ENCODE measurements around the gene CDX1.

Gene CDX1

GRCh38 chr5:150130493-150130922 lies 36.1 kb upstream of the CDX1 start:
- H3K27me3 ChIP-seq (ENCODE audit: control insufficient read depth in 2 of 2, insufficient read depth in 2 of 2, low read length in 2 of 2), result no peaks in the 10 kb centered on the region
- H3K4me3 ChIP-seq (ENCODE audit: low read length in 2 of 2), result no peak overlapping the region
- peaks cover 17 to 19% of the 10 kb centered on the region in 2 donors for H3K4me1 ChIP-seq (ENCODE audit: control insufficient read depth in 2 of 2, insufficient read depth in 2 of 2, low read length in 2 of 2)
- no peak overlapping the region for H3K27ac ChIP-seq (ENCODE audit: low read depth in 2 of 2, low read length in 2 of 2)
- peaks cover 0 to 6% of the 10 kb centered on the region in 2 donors for H3K36me3 ChIP-seq (ENCODE audit: control insufficient read depth in 2 of 2, insufficient read depth in 2 of 2, low read length in 2 of 2)
- no peaks in the 10 kb centered on the region for H3K9me3 ChIP-seq (ENCODE audit: control insufficient read depth in 2 of 2, low read length in 2 of 2)
- H3K9ac ChIP-seq (ENCODE audit: low read depth in 1 of 2, low read length in 2 of 2), result no peak overlapping the region

GRCh38 chr5:150131461-150131860 lies 35.1 kb upstream of the CDX1 start:
- H3K4me1 ChIP-seq (ENCODE audit: control insufficient read depth in 2 of 2, insufficient read depth in 2 of 2, low read length in 2 of 2), result peaks cover 17 to 19% of the 10 kb centered on the region in 2 donors
- H3K27ac ChIP-seq (ENCODE audit: low read depth in 2 of 2, low read length in 2 of 2), result peak overlapping the region in 1 of 2 donors; percentile 38
- H3K4me3 ChIP-seq (ENCODE audit: low read length in 2 of 2), result no peak overlapping the region
- H3K9ac ChIP-seq (ENCODE audit: low read depth in 1 of 2, low read length in 2 of 2), result no peak overlapping the region
- H3K9me3 ChIP-seq (ENCODE audit: control insufficient read depth in 2 of 2, low read length in 2 of 2), result no peaks in the 10 kb centered on the region
- H3K27me3 ChIP-seq (ENCODE audit: control insufficient read depth in 2 of 2, insufficient read depth in 2 of 2, low read length in 2 of 2), result no peaks in the 10 kb centered on the region
- peaks cover 0 to 6% of the 10 kb centered on the region in 2 donors for H3K36me3 ChIP-seq (ENCODE audit: control insufficient read depth in 2 of 2, insufficient read depth in 2 of 2, low read length in 2 of 2)

- Histone ChIP-seq H3K4me3 (ENCODE audit: low read length in 2 of 2) (no peak overlapping the region), H3K9me3 (ENCODE audit: control insufficient read depth in 2 of 2, low read length in 2 of 2) (no peaks in the 10 kb centered on the region)
Observed at GRCh38 chr5:150131978-150132694, 34.4 kb upstream of the CDX1 start.

GRCh38 chr5:150132740-150133139 lies 33.8 kb upstream of the CDX1 start:
- Histone ChIP-seq H3K27me3 (ENCODE audit: control insufficient read depth in 2 of 2, insufficient read depth in 2 of 2, low read length in 2 of 2) (no peaks in the 10 kb centered on the region), H3K27ac (ENCODE audit: low read depth in 2 of 2, low read length in 2 of 2) (peak overlapping the region in 1 of 2 donors; percentile 16), H3K4me1 (ENCODE audit: control insufficient read depth in 2 of 2, insufficient read depth in 2 of 2, low read length in 2 of 2) (peaks cover 19 to 20% of the 10 kb centered on the region in 2 donors), H3K9ac (ENCODE audit: low read depth in 1 of 2, low read length in 2 of 2) (no peak overlapping the region), H3K9me3 (ENCODE audit: control insufficient read depth in 2 of 2, low read length in 2 of 2) (no peaks in the 10 kb centered on the region), H3K4me3 (ENCODE audit: low read length in 2 of 2) (no peak overlapping the region), H3K36me3 (ENCODE audit: control insufficient read depth in 2 of 2, insufficient read depth in 2 of 2, low read length in 2 of 2) (peaks cover 0 to 6% of the 10 kb centered on the region in 2 donors)

More at GRCh38 chr5:150131978-150132694, 34.4 kb upstream of the CDX1 start:
- Histone ChIP-seq H3K4me1 (ENCODE audit: control insufficient read depth in 2 of 2, insufficient read depth in 2 of 2, low read length in 2 of 2) (peaks cover 19 to 20% of the 10 kb centered on the region in 2 donors), H3K27me3 (ENCODE audit: control insufficient read depth in 2 of 2, insufficient read depth in 2 of 2, low read length in 2 of 2) (no peaks in the 10 kb centered on the region), H3K36me3 (ENCODE audit: control insufficient read depth in 2 of 2, insufficient read depth in 2 of 2, low read length in 2 of 2) (peaks cover 0 to 6% of the 10 kb centered on the region in 2 donors), H3K27ac (ENCODE audit: low read depth in 2 of 2, low read length in 2 of 2) (peak overlapping the region; percentile 28 to 38), H3K9ac (ENCODE audit: low read depth in 1 of 2, low read length in 2 of 2) (no peak overlapping the region)

GRCh38 chr5:150133581-150134197 lies 32.9 kb upstream of the CDX1 start:
- Histone ChIP-seq H3K4me3 (ENCODE audit: low read length in 2 of 2) (no peak overlapping the region), H3K4me1 (ENCODE audit: control insufficient read depth in 2 of 2, insufficient read depth in 2 of 2, low read length in 2 of 2) (peaks cover 19 to 27% of the 10 kb centered on the region in 2 donors), H3K9me3 (ENCODE audit: control insufficient read depth in 2 of 2, low read length in 2 of 2) (no peaks in the 10 kb centered on the region), H3K27ac (ENCODE audit: low read depth in 2 of 2, low read length in 2 of 2) (no peak overlapping the region), H3K9ac (ENCODE audit: low read depth in 1 of 2, low read length in 2 of 2) (no peak overlapping the region), H3K27me3 (ENCODE audit: control insufficient read depth in 2 of 2, insufficient read depth in 2 of 2, low read length in 2 of 2) (no peaks in the 10 kb centered on the region), H3K36me3 (ENCODE audit: control insufficient read depth in 2 of 2, insufficient read depth in 2 of 2, low read length in 2 of 2) (peaks cover 0 to 3% of the 10 kb centered on the region in 2 donors)

- no peak overlapping the region for H3K9ac ChIP-seq (ENCODE audit: low read depth in 1 of 2, low read length in 2 of 2)
- no peak overlapping the region for H3K4me3 ChIP-seq (ENCODE audit: low read length in 2 of 2)
- H3K36me3 ChIP-seq (ENCODE audit: control insufficient read depth in 2 of 2, insufficient read depth in 2 of 2, low read length in 2 of 2), result peaks cover 0 to 3% of the 10 kb centered on the region in 2 donors
- no peaks in the 10 kb centered on the region for H3K9me3 ChIP-seq (ENCODE audit: control insufficient read depth in 2 of 2, low read length in 2 of 2)
- no peak overlapping the region for H3K27ac ChIP-seq (ENCODE audit: low read depth in 2 of 2, low read length in 2 of 2)
- no peaks in the 10 kb centered on the region for H3K27me3 ChIP-seq (ENCODE audit: control insufficient read depth in 2 of 2, insufficient read depth in 2 of 2, low read length in 2 of 2)
- peaks cover 23 to 28% of the 10 kb centered on the region in 2 donors for H3K4me1 ChIP-seq (ENCODE audit: control insufficient read depth in 2 of 2, insufficient read depth in 2 of 2, low read length in 2 of 2)
Observed at GRCh38 chr5:150134198-150134588, 32.4 kb upstream of the CDX1 start.

GRCh38 chr5:150135557-150136304 lies 30.8 kb upstream of the CDX1 start:
- no peak overlapping the region for H3K4me3 ChIP-seq (ENCODE audit: low read length in 2 of 2)
- H3K9ac ChIP-seq (ENCODE audit: low read depth in 1 of 2, low read length in 2 of 2), result no peak overlapping the region
- H3K36me3 ChIP-seq (ENCODE audit: control insufficient read depth in 2 of 2, insufficient read depth in 2 of 2, low read length in 2 of 2), result no peaks in the 10 kb centered on the region
- H3K4me1 ChIP-seq (ENCODE audit: control insufficient read depth in 2 of 2, insufficient read depth in 2 of 2, low read length in 2 of 2), result peaks cover 22 to 24% of the 10 kb centered on the region in 2 donors
- H3K27ac ChIP-seq (ENCODE audit: low read depth in 2 of 2, low read length in 2 of 2), result peak overlapping the region in 1 of 2 donors; percentile 4
- H3K27me3 ChIP-seq (ENCODE audit: control insufficient read depth in 2 of 2, insufficient read depth in 2 of 2, low read length in 2 of 2), result no peaks in the 10 kb centered on the region
- no peaks in the 10 kb centered on the region for H3K9me3 ChIP-seq (ENCODE audit: control insufficient read depth in 2 of 2, low read length in 2 of 2)

GRCh38 chr5:150136305-150137167 lies 30.0 kb upstream of the CDX1 start:
- no peaks in the 10 kb centered on the region for H3K27me3 ChIP-seq (ENCODE audit: control insufficient read depth in 2 of 2, insufficient read depth in 2 of 2, low read length in 2 of 2)
- no peak overlapping the region for H3K9ac ChIP-seq (ENCODE audit: low read depth in 1 of 2, low read length in 2 of 2)
- H3K36me3 ChIP-seq (ENCODE audit: control insufficient read depth in 2 of 2, insufficient read depth in 2 of 2, low read length in 2 of 2), result no peaks in the 10 kb centered on the region
- peaks cover 27 to 30% of the 10 kb centered on the region in 2 donors for H3K4me1 ChIP-seq (ENCODE audit: control insufficient read depth in 2 of 2, insufficient read depth in 2 of 2, low read length in 2 of 2)
- H3K27ac ChIP-seq (ENCODE audit: low read depth in 2 of 2, low read length in 2 of 2), result peak overlapping the region in 1 of 2 donors; percentile 38
- no peak overlapping the region for H3K4me3 ChIP-seq (ENCODE audit: low read length in 2 of 2)
- H3K9me3 ChIP-seq (ENCODE audit: control insufficient read depth in 2 of 2, low read length in 2 of 2), result no peaks in the 10 kb centered on the region

- no peaks in the 10 kb centered on the region for H3K36me3 ChIP-seq (ENCODE audit: control insufficient read depth in 2 of 2, insufficient read depth in 2 of 2, low read length in 2 of 2)
- peak overlapping the region in 1 of 2 donors; percentile 72 for H3K27ac ChIP-seq (ENCODE audit: low read depth in 2 of 2, low read length in 2 of 2)
- H3K4me1 ChIP-seq (ENCODE audit: control insufficient read depth in 2 of 2, insufficient read depth in 2 of 2, low read length in 2 of 2), result peaks cover 22 to 24% of the 10 kb centered on the region in 2 donors
- H3K27me3 ChIP-seq (ENCODE audit: control insufficient read depth in 2 of 2, insufficient read depth in 2 of 2, low read length in 2 of 2), result no peaks in the 10 kb centered on the region
- H3K4me3 ChIP-seq (ENCODE audit: low read length in 2 of 2), result no peak overlapping the region
- peak overlapping the region in 1 of 2 donors; percentile 2 for H3K9ac ChIP-seq (ENCODE audit: low read depth in 1 of 2, low read length in 2 of 2)
- H3K9me3 ChIP-seq (ENCODE audit: control insufficient read depth in 2 of 2, low read length in 2 of 2), result no peaks in the 10 kb centered on the region
Observed at GRCh38 chr5:150137168-150137957, 29.2 kb upstream of the CDX1 start.

Measured in mucosa of rectum (tissue), 2 donors.